ENCODE data around the gene ATP5F1D. TPM values are rescaled to one million over a fixed set of nuclear protein-coding genes. Genes with fewer than 3 reads are reported as not detected.

The ATP5F1D gene
- total and polyA plus RNA-seq, 9 donors, result 1.3 to 218 (median 138) TPM

DNA sequence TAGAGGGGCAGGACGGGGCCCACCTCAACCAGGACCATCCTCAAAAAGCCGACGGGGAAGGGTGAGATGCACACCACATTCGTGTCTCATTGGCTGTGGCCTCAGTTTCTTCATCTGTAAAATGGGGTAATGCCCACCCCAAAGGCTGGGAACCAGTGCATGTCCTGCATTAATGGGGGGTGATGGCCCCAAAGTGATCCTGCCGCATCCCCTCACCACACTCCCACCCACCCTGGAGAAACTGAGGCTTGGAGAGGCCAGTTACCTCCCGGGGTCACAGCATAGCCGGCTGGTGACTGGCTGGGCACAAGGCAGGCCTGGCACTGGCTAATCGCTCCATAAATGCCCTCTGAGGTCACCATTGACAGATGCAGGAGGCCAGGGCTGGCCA, 6.2 kb downstream of the ATP5F1D start:
- Histone ChIP-seq H3K4me3 (peak overlapping the region; percentile 77), H3K4me1 (ENCODE audit: insufficient read depth) (peaks cover 23% of the 10 kb centered on the region), H3K27ac (peak overlapping the region; percentile 99), H3K9me3 (no peaks in the 10 kb centered on the region), H3K36me3 (no peaks in the 10 kb centered on the region), H3K27me3 (no peaks in the 10 kb centered on the region)
- no peak for TF ChIP-seq CTCF (IDR thresholded peaks at IDR 0.05)
- TF ChIP-seq EP300 (IDR thresholded peaks at IDR 0.05), result no peak
- TF ChIP-seq POLR2A (IDR thresholded peaks at IDR 0.05), result no peak
- DNase-seq, result peak in 1 of 5 donors; percentile 47
- 67 to 70% (median 69%) methylated on average over 8 of the region's 8 CpGs for WGBS, 3 donors
- intact Hi-C loops (cut with DNase I), result loop anchor here in 1 of 4 donors (10.0 kb wide), 2 partner anchors 223 to 797 kb away; partner anchors contain the start of genes CNN2, RNU6-2 and TMEM259

- Histone ChIP-seq H3K4me1 (ENCODE audit: insufficient read depth) (peaks cover 23% of the 10 kb centered on the region), H3K36me3 (no peaks in the 10 kb centered on the region), H3K27me3 (no peaks in the 10 kb centered on the region), H3K9me3 (no peaks in the 10 kb centered on the region), H3K27ac (peak within 1 kb of the TSS; percentile 99), H3K4me3 (peak within 1 kb of the TSS; percentile 77)
- 3 to 4% (median 3%) methylated on average over 35 to 60 of the region's 60 CpGs for WGBS, 3 donors
- intact Hi-C loops (cut with DNase I), result loop anchor here in 1 of 4 donors (10.0 kb wide), 2 partner anchors 223 to 797 kb away; partner anchors contain the start of genes CNN2, RNU6-2 and TMEM259
- DNase-seq, result peak; percentile 88 to 92 (median 90)
- TF ChIP-seq EP300 (IDR thresholded peaks at IDR 0.05) (peak; percentile 40), CTCF (IDR thresholded peaks at IDR 0.05) (peak in 1 of 3 donors; percentile 53), POLR2A (IDR thresholded peaks at IDR 0.05) (peak; percentile 88)
Measured at GRCh38 chr19:1248139-1248785, 6.7 kb downstream of the ATP5F1D start, which contains the start of gene MIDN. Gene MIDN (plus strand): TSS chr19:1248583. CDS start chr19:1250297, 1,714 bp downstream.

DNA sequence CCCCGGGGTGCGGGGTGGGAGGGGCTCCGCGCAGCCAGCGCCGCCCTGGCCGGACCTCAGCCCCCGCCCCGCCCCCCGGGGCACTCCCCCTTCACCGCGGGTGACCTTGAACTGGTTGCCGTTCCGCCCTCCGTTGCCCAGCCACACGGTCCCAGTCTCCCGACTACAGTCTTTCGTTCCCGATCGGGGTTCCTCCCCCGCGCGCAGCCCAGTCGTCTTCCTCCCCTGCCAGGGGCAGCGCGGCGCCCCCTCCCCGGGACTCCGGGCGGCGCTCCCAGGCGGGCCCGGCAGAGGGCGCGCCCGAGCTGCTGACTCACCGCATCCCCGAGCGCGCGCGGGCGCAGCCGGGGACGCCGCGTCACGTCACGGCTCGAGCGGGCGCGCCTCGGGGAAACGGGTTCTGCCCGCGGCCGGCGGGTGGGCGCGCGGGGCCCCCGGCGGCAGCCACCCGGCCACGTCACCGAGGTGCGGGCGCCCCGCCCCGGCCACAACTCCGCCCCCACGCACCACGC, 7.3 kb downstream of the ATP5F1D start:
- H3K4me3 ChIP-seq, result peak overlapping the region; percentile 77
- no peaks in the 10 kb centered on the region for H3K36me3 ChIP-seq
- intact Hi-C loops (cut with DNase I), result loop anchor here in 1 of 4 donors (10.0 kb wide), 2 partner anchors 224 to 796 kb away; partner anchors contain the start of genes CNN2, RNU6-2 and TMEM259
- no peaks in the 10 kb centered on the region for H3K9me3 ChIP-seq
- DNase-seq, result peak; percentile 92 to 96 (median 95)
- peak; percentile 77 to 99 (median 98) for TF ChIP-seq CTCF (IDR thresholded peaks at IDR 0.05)
- no peak for TF ChIP-seq EP300 (IDR thresholded peaks at IDR 0.05)
- H3K27me3 ChIP-seq, result no peaks in the 10 kb centered on the region
- peaks cover 28% of the 10 kb centered on the region for H3K4me1 ChIP-seq (ENCODE audit: insufficient read depth)
- H3K27ac ChIP-seq, result peak overlapping the region; percentile 99
- WGBS, 3 donors, result 0 to 1% (median 1%) methylated on average over 21 to 74 of the region's 74 CpGs

GRCh38 chr19:1249298-1249989, 7.9 kb downstream of the ATP5F1D start:
- H3K4me3 ChIP-seq, result peak overlapping the region; percentile 77
- H3K27ac ChIP-seq, result peak overlapping the region; percentile 99
- no peaks in the 10 kb centered on the region for H3K27me3 ChIP-seq
- intact Hi-C loops (cut with DNase I), result loop anchor here in 1 of 4 donors (10.0 kb wide), 2 partner anchors 225 to 795 kb away; partner anchors contain the start of genes CNN2, RNU6-2 and TMEM259
- H3K4me1 ChIP-seq (ENCODE audit: insufficient read depth), result peaks cover 33% of the 10 kb centered on the region
- H3K9me3 ChIP-seq, result no peaks in the 10 kb centered on the region
- H3K36me3 ChIP-seq, result no peaks in the 10 kb centered on the region
- peak; percentile 91 to 96 (median 94) for DNase-seq
- WGBS, 3 donors, result 0 to 1% (median 0%) methylated on average over 66 to 102 of the region's 102 CpGs
- TF ChIP-seq EP300 (IDR thresholded peaks at IDR 0.05) (peak; percentile 72), CTCF (IDR thresholded peaks at IDR 0.05) (no peak), POLR2A (IDR thresholded peaks at IDR 0.05) (peak; percentile 93)
